ENCODE measurements around the gene SLFNL1.

Gene SLFNL1

DNA sequence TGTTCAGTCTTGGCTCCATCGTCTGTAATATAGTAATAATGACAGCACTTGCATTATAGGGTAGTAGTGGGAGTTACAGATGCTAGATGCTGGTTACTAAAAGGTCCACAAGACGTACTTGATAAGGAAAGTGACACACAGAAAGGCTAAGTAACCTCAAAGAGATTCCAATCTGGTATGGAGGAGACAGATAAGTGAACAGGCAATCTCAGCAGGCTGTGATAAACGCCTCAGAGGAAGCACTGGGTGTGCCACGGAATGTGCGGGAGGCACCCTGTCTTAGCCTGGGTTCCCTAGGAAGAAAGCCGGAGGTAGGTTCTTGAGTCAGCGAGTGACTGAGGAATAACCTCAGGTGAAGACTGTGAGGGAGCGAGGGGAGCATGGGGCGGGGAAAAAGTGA lies 46.6 kb downstream of the SLFNL1 start:
- TF ChIP-seq, protein P1, sequence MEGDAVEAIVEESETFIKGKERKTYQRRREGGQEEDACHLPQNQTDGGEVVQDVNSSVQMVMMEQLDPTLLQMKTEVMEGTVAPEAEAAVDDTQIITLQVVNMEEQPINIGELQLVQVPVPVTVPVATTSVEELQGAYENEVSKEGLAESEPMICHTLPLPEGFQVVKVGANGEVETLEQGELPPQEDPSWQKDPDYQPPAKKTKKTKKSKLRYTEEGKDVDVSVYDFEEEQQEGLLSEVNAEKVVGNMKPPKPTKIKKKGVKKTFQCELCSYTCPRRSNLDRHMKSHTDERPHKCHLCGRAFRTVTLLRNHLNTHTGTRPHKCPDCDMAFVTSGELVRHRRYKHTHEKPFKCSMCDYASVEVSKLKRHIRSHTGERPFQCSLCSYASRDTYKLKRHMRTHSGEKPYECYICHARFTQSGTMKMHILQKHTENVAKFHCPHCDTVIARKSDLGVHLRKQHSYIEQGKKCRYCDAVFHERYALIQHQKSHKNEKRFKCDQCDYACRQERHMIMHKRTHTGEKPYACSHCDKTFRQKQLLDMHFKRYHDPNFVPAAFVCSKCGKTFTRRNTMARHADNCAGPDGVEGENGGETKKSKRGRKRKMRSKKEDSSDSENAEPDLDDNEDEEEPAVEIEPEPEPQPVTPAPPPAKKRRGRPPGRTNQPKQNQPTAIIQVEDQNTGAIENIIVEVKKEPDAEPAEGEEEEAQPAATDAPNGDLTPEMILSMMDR (IDR thresholded peaks at IDR 0.05) = no peak
- Mint-ChIP-seq H3K4me1 (no peaks in the 10 kb centered on the region), H3K9me3 (no peaks in the 10 kb centered on the region), H3K27ac (no peak overlapping the region), H3K36me3 (ENCODE audit: low read depth) (no peaks in the 10 kb centered on the region), H3K4me3 (no peak overlapping the region), H3K27me3 (ENCODE audit: low read depth, poor library complexity) (peaks cover 20% of the 10 kb centered on the region)
- no peak for DNase-seq

DNA sequence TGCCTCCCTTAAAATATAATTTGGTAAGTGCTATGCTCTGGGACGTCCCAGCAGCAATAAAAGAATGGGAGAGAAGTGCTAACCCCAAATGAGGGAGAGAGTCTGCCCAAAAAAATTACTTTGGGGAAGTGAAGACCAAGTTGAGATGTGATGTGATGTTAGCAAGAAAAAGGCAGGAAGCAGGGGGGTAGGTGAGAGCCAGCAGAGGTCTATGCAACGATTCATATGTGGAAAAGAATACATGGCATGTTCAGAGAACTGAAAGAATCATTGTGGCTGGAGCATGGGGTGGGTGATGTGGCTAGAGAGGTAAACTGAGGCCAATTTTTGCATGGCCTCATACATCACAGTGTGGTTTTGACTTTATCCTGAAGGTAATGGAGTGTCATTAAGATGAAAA lies 47.6 kb downstream of the SLFNL1 start:
- Mint-ChIP-seq H3K27me3 (ENCODE audit: low read depth, poor library complexity) (peaks cover 20% of the 10 kb centered on the region), H3K9me3 (peaks cover 3% of the 10 kb centered on the region), H3K4me3 (no peak overlapping the region), H3K4me1 (no peaks in the 10 kb centered on the region), H3K36me3 (ENCODE audit: low read depth) (no peaks in the 10 kb centered on the region), H3K27ac (no peak overlapping the region)
- TF ChIP-seq, protein P1 (IDR thresholded peaks at IDR 0.05) = no peak
- DNase-seq = no peak

DNA sequence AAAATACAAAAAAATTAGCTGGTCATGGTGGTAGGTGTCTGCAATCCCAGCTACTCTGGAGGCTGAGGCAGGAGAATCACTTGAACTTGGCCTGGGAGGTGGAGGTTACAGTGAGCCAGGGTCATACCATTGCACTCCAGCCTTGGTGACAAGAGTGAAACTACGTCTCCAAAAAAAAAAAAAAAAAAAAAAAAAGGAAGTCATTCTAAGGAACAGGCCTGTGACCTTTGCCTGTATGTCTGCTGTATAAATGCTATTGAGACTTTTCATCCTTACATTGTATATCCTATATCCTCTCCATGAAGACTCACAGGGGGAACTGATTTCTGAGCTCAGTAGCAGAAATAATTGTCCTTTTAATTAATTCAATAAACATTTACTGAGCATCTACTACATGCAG lies 49.6 kb downstream of the SLFNL1 start:
- Mint-ChIP-seq H3K27ac (no peak overlapping the region), H3K36me3 (ENCODE audit: low read depth) (no peaks in the 10 kb centered on the region), H3K4me3 (no peak overlapping the region), H3K4me1 (peaks cover 5% of the 10 kb centered on the region), H3K9me3 (peaks cover 3% of the 10 kb centered on the region), H3K27me3 (ENCODE audit: low read depth, poor library complexity) (peaks cover 14% of the 10 kb centered on the region)
- TF ChIP-seq, protein P1 (IDR thresholded peaks at IDR 0.05) = no peak
- no peak for DNase-seq

DNA sequence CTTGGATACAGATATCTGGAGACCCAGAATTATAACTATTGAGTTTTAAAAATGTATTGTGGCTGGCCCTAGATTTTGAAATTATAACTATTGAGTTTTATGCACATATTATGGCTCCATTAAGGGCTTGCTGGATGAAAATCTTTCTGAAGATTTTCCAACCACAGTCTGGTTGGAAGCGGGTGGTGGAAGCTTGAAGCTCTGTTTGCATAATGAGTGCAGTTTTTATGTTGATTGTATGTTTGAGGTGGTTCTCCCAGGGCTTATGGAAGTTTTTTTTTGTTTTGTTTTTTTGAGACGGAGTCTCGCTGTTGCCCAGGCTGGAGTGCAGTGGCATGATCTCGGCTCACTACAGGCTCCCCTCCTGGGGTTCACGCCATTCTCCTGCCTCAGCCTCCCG lies 52.1 kb downstream of the SLFNL1 start:
- no peak for DNase-seq
- Mint-ChIP-seq H3K27me3 (ENCODE audit: low read depth, poor library complexity) (peaks cover 10% of the 10 kb centered on the region), H3K27ac (no peak overlapping the region), H3K36me3 (ENCODE audit: low read depth) (no peaks in the 10 kb centered on the region), H3K9me3 (peaks cover 3% of the 10 kb centered on the region), H3K4me3 (no peak overlapping the region), H3K4me1 (peaks cover 10% of the 10 kb centered on the region)
- TF ChIP-seq, protein P1 (IDR thresholded peaks at IDR 0.05) = no peak

DNA sequence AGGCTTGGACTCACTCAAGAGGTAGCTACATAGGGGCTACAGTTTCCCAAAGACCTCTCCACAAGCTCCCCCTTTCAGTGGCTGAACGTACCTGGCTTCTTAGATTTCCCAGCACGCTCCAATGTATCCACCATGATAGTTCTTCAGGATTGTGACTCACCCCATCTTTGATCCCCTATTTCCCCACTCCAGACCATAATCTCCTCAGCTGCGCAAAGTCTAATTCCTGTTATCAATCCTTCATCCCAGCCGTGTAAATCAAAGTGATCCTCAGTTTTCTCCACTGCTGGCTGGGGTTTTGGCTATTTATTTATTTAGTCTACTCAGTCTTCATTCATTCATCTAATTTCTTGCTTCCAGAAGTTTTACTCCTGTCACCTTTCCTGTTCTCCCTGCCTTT lies 55.1 kb downstream of the SLFNL1 start:
- Mint-ChIP-seq H3K9me3 (peaks cover 3% of the 10 kb centered on the region), H3K4me1 (peaks cover 10% of the 10 kb centered on the region), H3K4me3 (no peak overlapping the region), H3K36me3 (ENCODE audit: low read depth) (no peaks in the 10 kb centered on the region), H3K27ac (no peak overlapping the region), H3K27me3 (ENCODE audit: low read depth, poor library complexity) (peaks cover 4% of the 10 kb centered on the region)
- TF ChIP-seq, protein P1 (IDR thresholded peaks at IDR 0.05) = no peak
- no peak for DNase-seq

Data from nephron progenitor cell (in vitro differentiated cells).